Epithelial cell of proximal tubule (primary cell): Measurements from ENCODE around the gene FMN2. TPM values are rescaled to one million over a fixed set of nuclear protein-coding genes. Genes with fewer than 3 reads are reported as not detected.

ENCODE experiments used
- DNase-seq: peaks from one replicate; pipeline ENCODE4 v3.0.0-alpha.2; 2011; ENCODE audit warnings: low read depth
- H3K4me3 ChIP-seq: 2 replicates; pipeline ENCODE4 v1.5.1; 2011; ENCODE audit warnings: low read depth, mild to moderate bottlenecking, low read length
- total RNA-seq: library from RNA; depleted of rRNA; stranded (reverse); fragments of >200 nt; gene quantifications from 2 replicates; pipeline ENCODE4 v1.2.3, GENCODE V29; 2015
- TF ChIP-seq, protein P1 (sequence below): conservative IDR thresholded peaks from 2 replicates; pipeline ENCODE4 v1.5.1; 2012; ENCODE audit warnings: low read depth, mild to moderate bottlenecking, low read length

The FMN2 gene
- total RNA-seq, 1 donor from 2014 or later = 0.86 TPM

DNA sequence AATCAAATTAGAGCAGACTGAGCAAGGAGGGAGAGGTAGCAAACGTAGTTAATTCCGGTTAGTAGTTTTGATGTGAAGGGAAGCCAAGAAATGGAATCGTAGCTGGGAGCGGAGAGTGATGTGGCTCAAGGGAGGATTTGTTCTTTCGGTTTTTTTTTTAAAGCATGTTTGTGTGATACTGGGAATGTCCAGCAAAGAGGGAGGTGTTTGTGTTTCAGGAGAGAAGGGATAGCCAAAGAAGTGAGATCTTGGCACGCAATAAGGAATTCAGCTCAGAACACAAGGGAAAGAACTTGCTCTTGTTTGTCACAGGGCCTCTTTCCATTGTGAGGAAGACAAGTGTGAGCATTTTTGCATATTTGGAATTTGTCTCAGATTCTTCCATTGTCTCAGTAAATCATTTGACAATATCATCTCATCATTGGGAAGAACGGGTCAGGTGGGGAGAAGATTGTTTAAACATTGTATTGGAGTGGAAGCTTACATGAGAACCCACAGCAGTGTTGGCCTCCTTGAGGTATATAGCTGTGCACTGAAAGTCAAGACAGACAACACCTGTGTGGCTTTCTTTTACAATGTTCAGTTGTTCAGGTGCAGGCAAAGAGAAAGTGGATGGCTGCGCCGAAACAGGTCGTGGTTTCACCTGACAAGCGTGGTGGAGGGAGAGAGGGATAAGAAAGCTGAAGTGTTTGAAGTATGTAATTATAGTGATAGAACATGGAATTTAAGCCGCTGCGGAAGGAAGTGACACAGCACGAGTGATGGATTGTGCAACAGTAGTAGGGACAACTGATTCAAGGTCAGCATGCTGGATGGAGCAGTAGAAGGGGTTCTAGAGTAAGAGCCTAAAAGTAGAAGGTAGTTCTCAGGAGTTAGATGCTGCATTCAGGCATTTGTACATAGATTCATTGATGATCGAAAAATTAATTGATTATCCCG lies 25.4 kb downstream of the FMN2 start:
- H3K4me3 ChIP-seq = no peak overlapping the region
- TF ChIP-seq, protein P1, sequence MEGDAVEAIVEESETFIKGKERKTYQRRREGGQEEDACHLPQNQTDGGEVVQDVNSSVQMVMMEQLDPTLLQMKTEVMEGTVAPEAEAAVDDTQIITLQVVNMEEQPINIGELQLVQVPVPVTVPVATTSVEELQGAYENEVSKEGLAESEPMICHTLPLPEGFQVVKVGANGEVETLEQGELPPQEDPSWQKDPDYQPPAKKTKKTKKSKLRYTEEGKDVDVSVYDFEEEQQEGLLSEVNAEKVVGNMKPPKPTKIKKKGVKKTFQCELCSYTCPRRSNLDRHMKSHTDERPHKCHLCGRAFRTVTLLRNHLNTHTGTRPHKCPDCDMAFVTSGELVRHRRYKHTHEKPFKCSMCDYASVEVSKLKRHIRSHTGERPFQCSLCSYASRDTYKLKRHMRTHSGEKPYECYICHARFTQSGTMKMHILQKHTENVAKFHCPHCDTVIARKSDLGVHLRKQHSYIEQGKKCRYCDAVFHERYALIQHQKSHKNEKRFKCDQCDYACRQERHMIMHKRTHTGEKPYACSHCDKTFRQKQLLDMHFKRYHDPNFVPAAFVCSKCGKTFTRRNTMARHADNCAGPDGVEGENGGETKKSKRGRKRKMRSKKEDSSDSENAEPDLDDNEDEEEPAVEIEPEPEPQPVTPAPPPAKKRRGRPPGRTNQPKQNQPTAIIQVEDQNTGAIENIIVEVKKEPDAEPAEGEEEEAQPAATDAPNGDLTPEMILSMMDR = no peak
- no peak for DNase-seq

DNA sequence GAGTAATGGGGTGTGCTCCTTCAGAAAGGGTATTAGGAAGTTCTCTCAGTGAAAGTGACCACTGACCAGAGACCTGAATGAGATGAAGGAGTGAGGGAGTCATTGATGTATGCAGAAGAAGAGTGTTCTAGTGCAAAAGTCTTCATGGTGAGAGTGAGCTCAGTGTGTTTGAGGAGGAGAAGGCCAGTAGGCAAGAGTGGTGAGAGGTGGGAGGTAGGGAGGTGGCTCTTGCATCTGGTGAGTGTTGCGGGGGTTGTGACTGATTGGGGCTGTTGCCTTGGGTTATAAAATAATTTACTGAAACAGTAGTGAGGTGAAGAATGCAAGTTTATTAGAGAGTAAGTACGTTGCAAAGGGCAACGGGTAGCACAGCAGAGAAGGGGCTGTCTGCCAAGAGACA lies 26.2 kb downstream of the FMN2 start:
- H3K4me3 ChIP-seq = no peak overlapping the region
- TF ChIP-seq, protein P1 = no peak
- no peak for DNase-seq

DNA sequence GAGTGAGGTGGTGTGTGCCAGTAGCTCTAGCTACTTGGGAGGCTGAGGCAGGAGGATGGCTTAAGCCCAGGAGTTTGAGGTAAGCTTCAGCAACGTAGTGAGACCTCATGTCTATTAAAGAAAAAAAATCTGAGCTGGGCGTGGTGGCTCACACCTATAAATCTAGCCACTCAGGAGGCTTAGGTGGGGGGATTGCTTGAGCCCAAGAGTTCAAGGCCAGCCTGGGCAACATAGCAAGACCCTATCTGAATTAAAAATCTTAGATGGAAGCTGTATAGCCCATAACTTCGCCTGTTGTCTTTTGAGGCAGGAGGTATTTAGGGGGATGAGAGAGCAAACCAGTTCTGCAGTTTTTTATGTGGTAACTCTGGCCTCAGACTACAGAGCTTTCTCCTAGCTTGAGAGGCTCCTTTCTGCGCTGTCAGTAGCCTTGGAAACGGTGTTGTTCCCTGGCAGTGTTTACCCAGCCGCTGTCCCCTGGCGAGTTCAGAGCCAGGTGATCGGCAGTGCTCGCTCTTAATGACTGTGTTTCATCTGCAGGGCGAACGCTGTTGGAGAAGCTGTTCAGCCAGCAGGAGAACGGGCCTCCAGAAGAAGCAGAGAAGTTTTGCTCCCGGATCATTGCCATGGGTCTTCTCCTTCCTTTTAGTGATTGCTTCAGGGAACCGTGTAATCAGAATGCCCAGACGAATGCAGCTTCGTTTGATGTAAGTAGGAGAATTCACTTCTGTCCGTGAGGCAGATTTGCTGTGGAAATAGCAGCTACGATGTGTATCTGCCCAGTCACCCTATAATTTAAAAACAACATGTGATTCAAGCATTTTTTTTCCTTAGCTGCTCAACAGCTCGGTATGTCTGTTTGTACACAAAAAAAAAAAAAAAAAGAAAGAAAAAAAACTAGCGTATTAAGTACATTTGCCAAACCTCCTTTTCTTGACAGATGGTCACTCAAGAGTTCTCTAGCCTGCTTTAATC lies 31.2 kb downstream of the FMN2 start:
- TF ChIP-seq, protein P1 = no peak
- no peak for DNase-seq
- H3K4me3 ChIP-seq = no peak overlapping the region

DNA sequence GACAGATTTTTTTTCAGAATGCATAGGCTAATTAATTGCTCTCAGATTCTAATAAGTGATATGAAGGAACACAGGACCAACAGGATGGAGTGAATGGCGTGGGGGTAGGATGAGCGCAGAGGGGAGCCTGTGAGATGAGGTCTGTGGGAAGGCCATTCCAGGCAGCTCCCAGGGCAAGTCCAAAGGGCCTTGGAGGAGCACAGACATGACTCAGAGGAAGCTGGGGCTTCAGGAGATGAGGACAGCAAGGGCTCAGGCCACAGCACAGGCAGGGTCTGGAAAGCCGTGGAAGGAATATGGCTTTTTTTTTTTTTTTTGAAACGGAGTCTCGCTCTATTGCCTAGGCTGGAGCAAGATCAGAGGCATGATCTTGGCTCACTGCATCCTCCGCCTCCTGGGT lies 35.1 kb downstream of the FMN2 start:
- no peak overlapping the region for H3K4me3 ChIP-seq
- TF ChIP-seq, protein P1 = no peak
- DNase-seq = no peak

DNA sequence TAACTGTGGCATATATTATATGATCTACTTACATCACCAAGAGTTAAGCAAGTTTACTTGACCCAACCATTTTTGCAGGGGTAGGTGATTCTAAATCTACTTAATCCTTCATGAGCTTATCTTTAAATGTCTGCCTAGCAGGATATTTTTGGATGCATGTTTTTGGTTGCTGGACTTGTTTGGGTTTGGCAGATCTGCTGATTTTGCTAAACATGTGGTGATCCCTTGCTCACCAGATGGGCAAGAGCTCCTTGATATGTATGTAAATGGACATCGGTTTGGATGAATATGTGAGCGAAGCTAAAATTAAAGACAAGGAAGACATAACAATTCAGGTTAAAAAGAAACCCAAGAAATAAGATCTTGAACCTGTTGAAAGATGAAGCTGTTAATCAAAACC lies 36.7 kb downstream of the FMN2 start:
- TF ChIP-seq, protein P1 = no peak
- DNase-seq = no peak

DNA sequence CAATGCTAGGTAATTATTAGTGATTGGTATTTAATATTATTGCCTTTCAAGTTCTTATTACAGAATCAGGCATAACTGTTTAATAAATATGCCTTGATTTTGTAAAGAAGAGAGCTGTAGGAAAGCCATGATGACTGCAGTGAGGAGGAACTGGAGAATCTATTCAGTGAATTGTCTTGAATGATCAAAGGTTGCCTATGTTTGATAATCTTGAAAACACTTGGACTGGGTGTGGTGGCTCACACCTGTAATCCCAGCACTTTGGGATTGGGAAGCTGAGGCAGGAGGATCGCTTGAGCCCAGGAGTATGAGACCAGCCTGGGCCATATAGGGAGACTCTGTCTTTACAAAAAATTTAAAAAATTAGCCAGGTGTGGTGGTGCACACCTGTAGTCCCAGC lies 42.4 kb downstream of the FMN2 start:
- no peak for DNase-seq
- H3K4me3 ChIP-seq = no peak overlapping the region
- TF ChIP-seq, protein P1 = no peak

More for the DNA sequence above, 36.7 kb downstream of the FMN2 start:
- no peak overlapping the region for H3K4me3 ChIP-seq
